OCI-LY7 (cell line): ENCODE results near the gene ZNF79.

Experiments
- EZH2phosphoT487 ChIP-seq: fragments of 200-600 bp; sonication (generic); IDR thresholded peaks from 2 replicates; pipeline ENCODE4 v1.6.1; 2018; ENCODE audit warnings: low read depth, borderline replicate concordance, mild to moderate bottlenecking, mixed run types, antibody characterized with exemption, low read length, moderate library complexity, mixed read lengths
- TF ChIP-seq, protein P1 (sequence below): fragments of 200-600 bp; sonication (generic); conservative IDR thresholded peaks from 2 replicates; pipeline ENCODE4 v1.5.1; 2014; ENCODE audit warnings: mild to moderate bottlenecking, antibody characterized with exemption, low read length, moderate library complexity, mixed read lengths

DNA sequence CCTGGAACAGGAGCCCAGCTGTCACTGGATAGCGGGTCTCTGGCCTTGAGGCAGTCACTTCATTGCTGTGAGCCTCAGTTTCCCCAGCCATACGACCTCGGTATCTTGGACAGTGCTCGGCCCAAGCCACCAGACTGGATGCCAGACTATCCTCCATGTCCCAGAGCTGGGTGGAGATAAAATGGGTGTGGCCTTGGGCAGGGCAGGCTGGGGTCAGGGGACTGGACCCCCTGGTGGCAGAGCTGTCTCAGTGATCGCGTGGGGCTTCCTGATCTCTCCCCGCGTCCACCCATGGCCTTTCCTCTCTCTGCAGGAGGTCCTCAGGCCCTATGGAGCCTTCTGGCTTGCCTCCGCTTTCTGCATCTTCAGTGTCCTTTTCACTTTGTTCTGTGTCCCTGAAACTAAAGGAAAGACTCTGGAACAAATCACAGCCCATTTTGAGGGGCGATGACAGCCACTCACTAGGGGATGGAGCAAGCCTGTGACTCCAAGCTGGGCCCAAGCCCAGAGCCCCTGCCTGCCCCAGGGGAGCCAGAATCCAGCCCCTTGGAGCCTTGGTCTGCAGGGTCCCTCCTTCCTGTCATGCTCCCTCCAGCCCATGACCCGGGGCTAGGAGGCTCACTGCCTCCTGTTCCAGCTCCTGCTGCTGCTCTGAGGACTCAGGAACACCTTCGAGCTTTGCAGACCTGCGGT, 17.2 kb upstream of the ZNF79 start:
- TF ChIP-seq, protein P1, sequence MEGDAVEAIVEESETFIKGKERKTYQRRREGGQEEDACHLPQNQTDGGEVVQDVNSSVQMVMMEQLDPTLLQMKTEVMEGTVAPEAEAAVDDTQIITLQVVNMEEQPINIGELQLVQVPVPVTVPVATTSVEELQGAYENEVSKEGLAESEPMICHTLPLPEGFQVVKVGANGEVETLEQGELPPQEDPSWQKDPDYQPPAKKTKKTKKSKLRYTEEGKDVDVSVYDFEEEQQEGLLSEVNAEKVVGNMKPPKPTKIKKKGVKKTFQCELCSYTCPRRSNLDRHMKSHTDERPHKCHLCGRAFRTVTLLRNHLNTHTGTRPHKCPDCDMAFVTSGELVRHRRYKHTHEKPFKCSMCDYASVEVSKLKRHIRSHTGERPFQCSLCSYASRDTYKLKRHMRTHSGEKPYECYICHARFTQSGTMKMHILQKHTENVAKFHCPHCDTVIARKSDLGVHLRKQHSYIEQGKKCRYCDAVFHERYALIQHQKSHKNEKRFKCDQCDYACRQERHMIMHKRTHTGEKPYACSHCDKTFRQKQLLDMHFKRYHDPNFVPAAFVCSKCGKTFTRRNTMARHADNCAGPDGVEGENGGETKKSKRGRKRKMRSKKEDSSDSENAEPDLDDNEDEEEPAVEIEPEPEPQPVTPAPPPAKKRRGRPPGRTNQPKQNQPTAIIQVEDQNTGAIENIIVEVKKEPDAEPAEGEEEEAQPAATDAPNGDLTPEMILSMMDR: no peak
- TF ChIP-seq EZH2phosphoT487: no peak
